H1 (cell line): Measurements from ENCODE around the gene DCDC1. TPM values are rescaled to one million over a fixed set of nuclear protein-coding genes. Genes with fewer than 3 reads are reported as not detected.
A peak's percentile ranks its signal among the peaks of the same experiment; 100 is the strongest.

Source experiments
- CBX5 ChIP-seq: fragments of 300-800, 300-1000 bp; sonication (generic); IDR thresholded peaks from 2 replicates; pipeline ENCODE4 v1.7.1; 2016; ENCODE audit warnings: antibody characterized with exemption, low read length, low read depth
- CTBP2 ChIP-seq: IDR thresholded peaks from 2 replicates; pipeline ENCODE4 v1.7.0; 2011; ENCODE audit warnings: borderline replicate concordance, mild to moderate bottlenecking, moderate library complexity, mixed read lengths, low read length; ENCODE audit not compliant: insufficient read depth, insufficient read length
- CTCF ChIP-seq, 3 experiments: IDR thresholded peaks; 1 replicate in 2 of 3; 2 replicates in 1 of 3; pipeline versions ENCODE4 v1.5.1 to v1.6.1; 2011; ENCODE audit warnings: low read length in 3 of 3, mild to moderate bottlenecking in 3 of 3, inconsistent platforms in 2 of 3, low read depth in 1 of 3, moderate library complexity in 1 of 3; ENCODE audit not compliant: insufficient read depth in 1 of 3; ENCODE audit errors: control extremely low read depth in 1 of 3
- E2F6 ChIP-seq: IDR thresholded peaks from 2 replicates; pipeline ENCODE4 v1.6.1; 2012; ENCODE audit warnings: inconsistent platforms
- GABPA ChIP-seq: IDR thresholded peaks from 2 replicates; pipeline ENCODE4 v1.6.1; 2011; ENCODE audit warnings: mild to moderate bottlenecking, low read length, moderate library complexity, borderline replicate concordance; ENCODE audit not compliant: insufficient read depth
- HDAC2 ChIP-seq, 2 experiments: fragments of 300-600 bp in 1 of 2; sonication (generic) in 1 of 2; IDR thresholded peaks; 2 replicates each; pipeline ENCODE4 v1.6.1; 2011 to 2012; ENCODE audit warnings: low read depth in 2 of 2, low read length in 2 of 2, mild to moderate bottlenecking in 2 of 2, moderate library complexity in 2 of 2, borderline replicate concordance in 1 of 2, inconsistent platforms in 1 of 2
- HDAC6 ChIP-seq: IDR thresholded peaks from one replicate; pipeline ENCODE4 v1.7.1; 2012; ENCODE audit warnings: low read depth, mild to moderate bottlenecking, inconsistent platforms, low read length, moderate library complexity
- JUN ChIP-seq: IDR thresholded peaks from 2 replicates; pipeline ENCODE4 v1.6.1; 2011; ENCODE audit warnings: low read depth, mild to moderate bottlenecking, improper control_type of control experiment, low read length
- KDM1A ChIP-seq: fragments of 200-600, 300-600 bp; sonication (generic); IDR thresholded peaks from 2 replicates; pipeline ENCODE4 v1.7.1; 2016; ENCODE audit warnings: mild to moderate bottlenecking, low read length, borderline replicate concordance
- KDM4A ChIP-seq: IDR thresholded peaks from one replicate; pipeline ENCODE4 v1.7.1; 2012; ENCODE audit warnings: low read depth, mild to moderate bottlenecking, moderate library complexity, low read length, inconsistent platforms; ENCODE audit not compliant: severe bottlenecking
- RFX5 ChIP-seq: IDR thresholded peaks from 2 replicates; pipeline ENCODE4 v1.6.1; 2011; ENCODE audit warnings: low read depth, low read length, improper control_type of control experiment, borderline replicate concordance
- RNF2 ChIP-seq: fragments of 200-900, 300-1000 bp; sonication (generic); IDR thresholded peaks from 2 replicates; pipeline ENCODE4 v1.7.1; 2016; ENCODE audit warnings: borderline replicate concordance, low read depth, mild to moderate bottlenecking, antibody characterized with exemption, low read length; ENCODE audit not compliant: poor library complexity, severe bottlenecking; ENCODE audit errors: missing control alignments
- SAP30 ChIP-seq: fragments of 300-600 bp; sonication (generic); IDR thresholded peaks from 2 replicates; pipeline ENCODE4 v1.7.1; 2012; ENCODE audit warnings: low read length, moderate library complexity, mild to moderate bottlenecking, inconsistent platforms; ENCODE audit not compliant: insufficient read depth, insufficient replicate concordance
- SP1 ChIP-seq: IDR thresholded peaks from 2 replicates; pipeline ENCODE4 v1.6.1; 2011; ENCODE audit warnings: low read depth, low read length
- SRF ChIP-seq: IDR thresholded peaks from 2 replicates; pipeline ENCODE4 v1.6.1; 2011; ENCODE audit warnings: mild to moderate bottlenecking, low read depth, low read length, moderate library complexity
- USF2 ChIP-seq: IDR thresholded peaks from 2 replicates; pipeline ENCODE4 v1.6.1; 2011; ENCODE audit warnings: low read length, improper control_type of control experiment
- polyA plus RNA-seq, 7 experiments: library from polyadenylated mRNA; depleted of rRNA in 3 of 7; stranded (reverse) in 5 of 7; unstranded in 2 of 7; fragments of >200 nt in 5 of 7; fragments of 200-250 nt in 2 of 7; gene quantifications; 1 replicate in 5 of 7; 2 replicates in 1 of 7; 4 replicates in 1 of 7; pipeline versions ENCODE4 v1.2.1 to v1.2.3, GENCODE V29; 2011 to 2013; ENCODE audit warnings: missing spikeins in 2 of 7, mixed read lengths in 2 of 7
- total RNA-seq: library from RNA; stranded (reverse); fragmentation: NEBNext Ultra II Directional; extraction: Animal tissue kit (Norgen Biotek cat#: 25700); gene quantifications from 2 replicates; pipeline ENCODE4 v1.2.1, GENCODE V29; 2021

Gene DCDC1
- total and polyA plus RNA-seq, 2 of the 8 experiments (the other 6 are each of a cell fraction or from before 2014, with no cell fraction given): 0.15 to 0.56 TPM

GRCh38 chr11:31369348-31370329, at the start of gene DCDC1, which contains the start of gene DNAJC24 (continued):
- TF ChIP-seq KDM1A (no peak), SRF (peak; percentile 53; the same call in 1 of the 2 replicates), SAP30 (peak; percentile 98), KDM4A (peak; percentile 83), RNF2 (no peak), CTCF (IDR thresholded peaks at IDR 0.05; ENCODE audit: control extremely low read depth in 1 of 3, insufficient read depth in 1 of 3, low read depth in 1 of 3, low read length in 3 of 3) (no peak), CTBP2 (no peak), SP1 (peak; percentile 60; the same call in 1 of the 2 replicates), HDAC6 (no peak), USF2 (no peak), RFX5 (no peak), E2F6 (peak; percentile 40; the same call in 1 of the 2 replicates), HDAC2 (IDR thresholded peaks at IDR 0.05; ENCODE audit: borderline replicate concordance in 1 of 2, low read depth in 2 of 2, low read length in 2 of 2) (peak in 1 of 2 experiments; percentile 79; a peak in 1 of 4 replicates), JUN (no peak), GABPA (peak; percentile 100), CBX5 (no peak)
